IPS-20b (cell line): ENCODE measurements around the gene GGT6.

ENCODE experiments used
- H3K27ac ChIP-seq: one replicate; pipeline ENCODE4 v1.5.1; 2013; ENCODE audit warnings: low read length
- H3K27me3 ChIP-seq: 2 replicates; pipeline ENCODE4 v1.6.1; 2013; ENCODE audit warnings: mild to moderate bottlenecking, low read length, inconsistent platforms; ENCODE audit not compliant: insufficient read depth
- H3K36me3 ChIP-seq: 2 replicates; pipeline ENCODE4 v1.6.1; 2013; ENCODE audit warnings: low read depth, mild to moderate bottlenecking, inconsistent platforms, low read length, moderate library complexity; ENCODE audit not compliant: insufficient read depth
- H3K4me1 ChIP-seq: 2 replicates; pipeline ENCODE4 v1.6.1; 2013; ENCODE audit warnings: mild to moderate bottlenecking, control low read depth, inconsistent platforms, low read length, moderate library complexity; ENCODE audit not compliant: insufficient read depth
- H3K4me3 ChIP-seq: 2 replicates; pipeline ENCODE4 v1.5.1; 2013; ENCODE audit warnings: mild to moderate bottlenecking, low read length, inconsistent platforms
- H3K9ac ChIP-seq: 2 replicates; pipeline ENCODE4 v1.6.1; 2013; ENCODE audit warnings: low read depth, mild to moderate bottlenecking, inconsistent platforms, low read length, moderate library complexity
- H3K9me3 ChIP-seq: 2 replicates; pipeline ENCODE4 v1.6.1; 2013; ENCODE audit warnings: mild to moderate bottlenecking, low read depth, low read length, inconsistent platforms; ENCODE audit not compliant: insufficient read depth

GGT6 gene

DNA sequence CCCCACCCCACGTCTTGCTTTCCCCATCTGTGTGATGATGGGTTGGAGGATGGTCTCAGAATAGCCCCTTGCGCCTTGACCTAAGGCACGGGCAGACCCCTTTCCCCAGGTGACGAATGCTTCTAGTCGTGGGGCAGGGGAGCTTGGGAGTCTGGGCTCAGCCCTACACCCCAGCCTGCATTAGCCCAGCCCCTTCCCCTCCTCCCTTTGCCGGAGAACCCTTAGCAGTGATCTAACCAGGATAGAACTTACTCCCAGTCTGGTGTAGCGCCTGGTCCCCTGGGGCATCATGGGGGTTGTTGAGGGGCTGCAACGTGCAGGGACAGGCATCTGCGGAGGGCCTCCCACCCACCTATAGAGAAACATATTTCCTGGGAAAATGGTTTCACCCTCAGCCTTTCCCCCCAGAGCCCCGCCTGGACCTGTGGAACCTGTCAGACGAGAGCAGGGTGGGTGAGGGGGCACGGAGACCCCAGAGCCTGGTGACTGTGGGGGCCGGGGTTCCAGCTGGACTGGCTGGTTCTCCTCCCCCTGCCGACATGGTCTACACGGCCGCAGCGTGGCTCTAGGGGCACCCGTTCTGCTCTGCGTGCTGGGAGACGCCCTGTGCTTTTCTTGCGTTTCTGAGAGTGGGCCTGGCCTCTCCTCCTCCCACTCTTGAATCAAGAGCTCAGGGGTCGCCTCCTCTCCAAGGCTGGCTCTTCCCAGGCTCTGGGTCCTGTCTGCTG, 28.7 kb upstream of the GGT6 start:
- H3K4me3 ChIP-seq: no peak overlapping the region
- H3K36me3 ChIP-seq: no peaks in the 10 kb centered on the region
- H3K27me3 ChIP-seq: peaks cover 36% of the 10 kb centered on the region
- H3K9ac ChIP-seq: no peak overlapping the region
- H3K27ac ChIP-seq: no peak overlapping the region
- H3K4me1 ChIP-seq: no peaks in the 10 kb centered on the region; the same call in 1 of the 2 replicates
- H3K9me3 ChIP-seq: no peaks in the 10 kb centered on the region

DNA sequence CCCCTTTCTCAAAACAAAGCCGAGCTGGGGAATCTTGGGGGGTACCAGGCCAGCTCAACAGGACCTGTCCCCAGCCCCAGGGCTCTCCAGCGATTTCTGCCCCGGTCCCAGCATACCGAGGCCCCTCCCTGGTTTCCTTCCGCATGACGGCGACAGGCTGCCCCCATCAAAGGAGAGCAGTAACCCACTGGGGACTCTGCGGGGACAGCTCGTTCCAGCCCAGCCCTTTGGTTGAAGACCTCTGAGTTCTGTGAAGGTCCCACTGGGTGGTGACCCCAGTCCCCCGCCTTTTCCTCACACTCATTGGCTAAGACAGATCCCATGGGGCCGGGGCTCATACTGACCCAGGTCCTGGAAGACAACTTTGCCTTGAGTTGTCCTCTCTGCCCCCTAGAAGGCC, 28.0 kb upstream of the GGT6 start:
- peaks cover 3% of the 10 kb centered on the region; the same call in 1 of the 2 replicates for H3K4me1 ChIP-seq
- H3K4me3 ChIP-seq: no peak overlapping the region
- peaks cover 43% of the 10 kb centered on the region for H3K27me3 ChIP-seq
- no peak overlapping the region for H3K9ac ChIP-seq
- no peak overlapping the region for H3K27ac ChIP-seq
- H3K9me3 ChIP-seq: no peaks in the 10 kb centered on the region
- H3K36me3 ChIP-seq: no peaks in the 10 kb centered on the region

DNA sequence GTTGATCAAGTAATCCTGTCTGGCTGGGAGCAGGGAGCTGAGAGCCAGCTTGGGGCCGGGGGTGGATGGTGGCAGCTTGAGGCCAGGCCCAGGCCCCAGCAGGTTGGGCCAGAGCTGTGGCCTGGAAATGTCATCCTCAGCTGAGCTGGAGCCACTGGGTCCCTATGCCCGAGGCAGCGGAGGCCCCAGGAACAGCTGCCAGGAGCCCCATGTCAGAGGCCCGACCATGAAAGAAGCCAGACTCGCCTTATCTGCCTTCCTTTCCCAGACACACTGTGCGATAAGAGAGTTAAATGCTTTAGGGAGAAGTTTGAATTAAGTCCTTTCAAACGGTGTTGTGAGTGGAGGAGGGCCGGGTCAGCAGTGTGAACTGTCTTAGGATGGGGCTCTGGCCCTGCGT, 27.4 kb upstream of the GGT6 start:
- Histone ChIP-seq H3K9ac (no peak overlapping the region), H3K36me3 (no peaks in the 10 kb centered on the region), H3K4me1 (peaks cover 3% of the 10 kb centered on the region; the same call in 1 of the 2 replicates), H3K9me3 (no peaks in the 10 kb centered on the region), H3K27ac (no peak overlapping the region), H3K4me3 (no peak overlapping the region), H3K27me3 (peaks cover 49% of the 10 kb centered on the region)

DNA sequence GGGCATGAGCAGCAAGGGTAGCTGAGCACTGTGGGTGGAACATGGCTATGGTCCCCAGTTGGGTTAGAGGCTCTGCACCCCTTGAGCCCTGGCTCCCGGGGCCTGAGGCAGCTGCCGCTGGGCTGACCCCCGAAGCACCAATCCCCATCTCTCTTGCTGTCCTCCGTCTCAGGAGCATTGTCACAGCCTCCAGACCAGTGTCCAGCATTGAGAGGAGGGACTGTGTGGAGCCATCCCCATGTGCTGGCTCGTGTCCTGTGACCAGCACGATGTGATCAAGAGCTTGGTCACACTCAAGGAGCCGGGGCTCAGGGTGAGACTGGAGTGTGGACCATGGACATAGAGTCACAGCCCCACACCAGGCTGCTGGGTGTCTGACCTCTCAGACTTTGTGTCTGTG, 26.8 kb upstream of the GGT6 start:
- Histone ChIP-seq H3K9me3 (no peaks in the 10 kb centered on the region), H3K36me3 (no peaks in the 10 kb centered on the region), H3K9ac (no peak overlapping the region), H3K27me3 (peaks cover 55% of the 10 kb centered on the region), H3K4me3 (no peak overlapping the region), H3K4me1 (peaks cover 3% of the 10 kb centered on the region; the same call in 1 of the 2 replicates), H3K27ac (no peak overlapping the region)

DNA sequence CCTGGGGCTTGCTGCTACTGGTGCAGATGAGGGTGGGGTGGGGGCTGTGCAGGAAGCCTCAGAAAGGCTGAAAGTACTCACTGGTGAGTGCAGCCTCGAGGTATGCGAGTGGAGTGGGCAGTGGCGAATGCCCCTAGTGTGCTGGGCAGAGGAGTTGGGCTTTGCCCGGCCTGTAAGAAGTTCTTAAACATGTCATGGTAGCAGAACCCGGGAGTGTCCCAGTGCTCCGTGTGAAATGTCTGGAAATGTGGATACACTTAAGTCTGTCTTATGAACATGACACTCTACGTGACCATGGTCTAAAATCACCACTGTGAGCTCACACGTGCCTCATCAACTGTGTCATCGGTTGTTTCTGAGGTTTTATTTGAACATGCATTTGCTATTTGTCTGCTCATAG, 25.7 kb upstream of the GGT6 start:
- Histone ChIP-seq H3K4me3 (no peak overlapping the region), H3K36me3 (no peaks in the 10 kb centered on the region), H3K4me1 (peaks cover 3% of the 10 kb centered on the region; the same call in 1 of the 2 replicates), H3K9ac (no peak overlapping the region), H3K27me3 (peaks cover 55% of the 10 kb centered on the region), H3K9me3 (no peaks in the 10 kb centered on the region), H3K27ac (no peak overlapping the region)

DNA sequence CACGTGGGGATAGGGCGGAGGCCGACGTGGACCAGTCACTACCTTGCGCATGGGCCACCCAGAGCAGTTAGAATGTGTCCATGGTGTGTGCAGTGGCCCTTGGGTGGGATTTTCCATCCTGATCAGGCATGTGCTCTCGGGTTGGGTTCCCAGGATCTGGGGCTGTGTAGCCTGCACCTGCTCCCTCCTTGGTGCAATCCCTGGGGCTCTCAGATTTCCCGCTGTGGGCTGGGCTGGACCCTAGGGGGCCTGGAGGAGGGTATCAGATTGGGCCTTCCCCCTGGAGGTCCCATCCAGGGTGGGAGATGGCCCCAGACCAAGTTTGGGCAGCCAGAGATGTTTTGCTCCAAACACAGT, 25.2 kb upstream of the GGT6 start:
- no peak overlapping the region for H3K9ac ChIP-seq
- H3K27me3 ChIP-seq: peaks cover 55% of the 10 kb centered on the region
- no peaks in the 10 kb centered on the region for H3K9me3 ChIP-seq
- H3K36me3 ChIP-seq: no peaks in the 10 kb centered on the region
- no peak overlapping the region for H3K27ac ChIP-seq
- no peak overlapping the region for H3K4me3 ChIP-seq
- peaks cover 3% of the 10 kb centered on the region; the same call in 1 of the 2 replicates for H3K4me1 ChIP-seq

DNA sequence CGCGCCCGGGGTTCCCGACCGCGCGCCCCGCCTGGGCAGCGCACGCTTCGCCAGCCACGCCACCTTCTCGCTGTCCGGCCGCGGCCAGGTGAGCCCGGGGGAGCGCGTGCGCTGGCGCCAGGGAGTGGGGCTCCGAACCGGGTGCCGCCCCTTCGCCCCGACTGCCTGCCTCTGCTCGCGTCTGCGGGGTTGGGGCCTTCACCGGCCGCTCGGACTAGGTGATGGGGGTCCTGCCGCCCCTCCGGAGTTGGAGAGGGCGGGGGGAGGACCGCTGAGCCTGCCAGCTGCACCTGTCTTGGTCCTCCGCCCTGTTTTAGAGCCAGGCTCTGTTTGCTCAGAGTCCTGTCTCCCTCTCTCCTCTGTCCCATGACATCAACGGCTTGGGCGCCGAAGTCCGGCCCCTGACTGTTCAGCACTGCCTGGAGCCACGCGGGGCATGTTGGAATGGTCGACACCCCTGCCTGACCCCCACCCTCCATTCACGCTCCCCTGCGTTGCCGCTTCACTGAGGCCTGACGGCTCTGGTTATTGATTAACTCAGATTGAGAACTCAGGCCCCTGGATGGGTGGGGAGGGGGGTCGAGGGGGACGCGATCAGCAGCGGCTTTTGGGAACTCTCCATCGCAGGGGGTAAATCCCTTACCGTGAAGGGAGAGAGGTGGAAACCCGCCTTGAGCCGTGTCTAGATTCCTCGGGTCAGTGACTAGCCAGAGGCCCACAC, 24.7 kb upstream of the GGT6 start:
- Histone ChIP-seq H3K4me1 (peaks cover 3% of the 10 kb centered on the region; the same call in 1 of the 2 replicates), H3K9me3 (no peaks in the 10 kb centered on the region), H3K4me3 (peak overlapping the region; percentile 66; the same call in 1 of the 2 replicates), H3K27ac (no peak overlapping the region), H3K36me3 (no peaks in the 10 kb centered on the region), H3K9ac (no peak overlapping the region), H3K27me3 (peaks cover 55% of the 10 kb centered on the region)

DNA sequence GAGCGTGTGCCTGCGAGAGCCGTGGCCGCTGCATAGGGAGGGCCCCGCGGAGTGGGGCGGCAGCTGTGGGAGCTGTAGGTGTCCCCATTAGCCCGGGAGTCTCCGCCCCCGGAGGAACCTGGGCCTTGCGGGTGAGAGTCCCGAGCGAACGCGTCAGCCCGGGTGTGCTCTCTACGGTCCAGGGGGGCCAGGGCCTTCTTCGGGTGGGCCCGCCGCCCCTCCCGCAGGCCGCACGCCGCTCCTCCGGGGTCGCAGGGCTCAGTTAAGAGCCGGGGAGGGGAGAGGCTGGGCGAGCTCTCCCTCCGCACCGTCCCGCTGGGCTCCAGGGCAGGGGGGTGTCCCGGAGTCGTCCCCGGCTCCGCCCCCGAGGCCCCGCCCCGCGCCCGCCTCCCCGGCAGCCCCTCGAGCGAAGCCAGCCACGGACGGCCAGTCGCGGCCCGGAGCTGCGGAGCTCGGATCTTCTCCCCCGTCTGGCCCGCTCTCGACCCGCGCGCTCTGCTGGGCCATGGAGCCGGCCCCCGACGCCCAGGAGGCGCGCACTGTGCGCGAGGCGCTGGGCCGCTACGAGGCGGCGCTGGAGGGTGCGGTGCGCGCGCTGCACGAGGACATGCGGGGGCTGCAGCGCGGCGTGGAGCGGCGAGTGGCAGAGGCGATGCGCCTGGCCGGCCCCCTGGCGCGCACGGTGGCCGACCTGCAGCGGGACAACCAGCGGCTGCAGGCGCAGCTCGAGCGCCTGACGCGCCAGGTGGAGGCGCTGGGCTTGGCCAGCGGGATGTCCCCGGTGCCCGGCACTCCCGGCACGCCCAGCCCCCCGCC, 23.9 kb upstream of the GGT6 start, which contains the start of gene SMTNL2:
SMTNL2 (plus strand) TSS at position 429 of the 816 bp plus-strand sequence; CDS start at position 506, 77 bp downstream.
- H3K9me3 ChIP-seq: no peaks in the 10 kb centered on the region
- peaks cover 55% of the 10 kb centered on the region for H3K27me3 ChIP-seq
- peaks cover 3% of the 10 kb centered on the region; the same call in 1 of the 2 replicates for H3K4me1 ChIP-seq
- H3K9ac ChIP-seq: no peak within 1 kb of the TSS
- peak within 1 kb of the TSS; percentile 66 for H3K4me3 ChIP-seq
- no peaks in the 10 kb centered on the region for H3K36me3 ChIP-seq
- H3K27ac ChIP-seq: no peak within 1 kb of the TSS

DNA sequence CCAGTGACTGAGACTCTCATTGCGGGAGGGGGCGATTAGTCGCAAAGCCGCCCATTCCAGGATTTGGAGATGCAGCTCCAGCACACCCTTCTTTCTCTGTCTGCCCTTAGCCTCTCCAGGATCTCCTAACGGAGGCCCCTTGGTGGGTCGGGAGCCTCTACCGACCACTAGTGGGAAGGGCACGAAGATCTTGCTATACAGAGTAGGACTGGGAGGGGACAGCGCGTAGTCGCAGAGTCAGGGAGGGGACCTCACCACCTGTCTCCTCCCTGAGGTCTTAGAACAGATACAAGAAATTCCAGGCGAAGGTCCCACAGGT, 23.4 kb upstream of the GGT6 start:
- Histone ChIP-seq H3K36me3 (no peaks in the 10 kb centered on the region), H3K9ac (no peak overlapping the region), H3K27ac (no peak overlapping the region), H3K4me1 (peaks cover 3% of the 10 kb centered on the region; the same call in 1 of the 2 replicates), H3K9me3 (no peaks in the 10 kb centered on the region), H3K27me3 (peaks cover 55% of the 10 kb centered on the region), H3K4me3 (peak overlapping the region; percentile 66)

DNA sequence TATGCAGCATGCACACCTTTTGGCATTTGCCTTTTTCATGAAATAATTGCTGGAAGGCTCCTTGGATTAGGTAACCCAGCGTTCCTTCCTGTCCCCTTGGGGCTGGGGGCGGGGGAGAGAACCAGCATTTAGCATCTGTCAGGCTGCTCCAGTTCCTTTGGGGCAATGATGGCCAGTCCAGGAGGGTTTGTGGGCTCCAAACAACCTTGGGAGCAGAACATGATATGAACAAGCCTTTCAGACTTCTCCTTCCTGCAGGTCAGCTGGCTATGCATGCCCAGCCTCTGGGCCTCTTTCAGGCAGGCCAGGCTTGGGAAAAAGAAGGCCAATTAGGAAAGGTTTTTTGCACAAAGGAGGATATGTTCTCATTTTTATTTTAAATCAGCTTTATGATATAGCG, 22.8 kb upstream of the GGT6 start:
- H3K27me3 ChIP-seq: peaks cover 55% of the 10 kb centered on the region
- no peak overlapping the region; the same call in 1 of the 2 replicates for H3K4me3 ChIP-seq
- H3K36me3 ChIP-seq: no peaks in the 10 kb centered on the region
- peaks cover 3% of the 10 kb centered on the region; the same call in 1 of the 2 replicates for H3K4me1 ChIP-seq
- H3K9ac ChIP-seq: no peak overlapping the region
- no peaks in the 10 kb centered on the region for H3K9me3 ChIP-seq
- H3K27ac ChIP-seq: no peak overlapping the region

DNA sequence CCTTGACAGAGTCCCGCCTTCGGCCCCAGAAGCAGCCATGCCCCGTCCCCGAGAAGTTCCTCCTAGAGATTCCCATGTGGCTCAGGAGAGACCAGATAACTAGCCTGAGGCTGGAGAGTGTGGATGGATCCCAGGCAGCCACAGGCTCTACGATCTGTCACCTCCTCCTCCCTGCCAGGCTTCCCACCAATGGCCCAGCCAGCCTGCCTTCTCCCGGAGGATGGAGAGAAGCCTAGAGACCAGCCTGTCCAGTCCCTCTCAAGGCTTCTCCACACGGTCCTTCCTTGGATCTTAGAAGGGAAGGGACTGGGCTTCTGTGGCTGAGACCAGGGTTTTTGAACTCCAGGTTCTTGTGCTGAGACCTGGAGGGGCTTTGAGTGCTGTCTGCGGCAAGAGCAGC, 22.3 kb upstream of the GGT6 start:
- Histone ChIP-seq H3K4me1 (peaks cover 3% of the 10 kb centered on the region; the same call in 1 of the 2 replicates), H3K4me3 (no peak overlapping the region), H3K9ac (no peak overlapping the region), H3K27me3 (peaks cover 55% of the 10 kb centered on the region), H3K27ac (no peak overlapping the region), H3K36me3 (no peaks in the 10 kb centered on the region), H3K9me3 (no peaks in the 10 kb centered on the region)
